KMS-11 (cell line): Measurements from ENCODE around the gene UQCC2.
A peak's percentile ranks its signal among the peaks of the same experiment; 100 is the strongest.

Experiments used
- H2AFZ ChIP-seq: fragments of 200-600 bp; sonication (generic); 2 replicates; pipeline ENCODE4 v1.6.1; 2016; ENCODE audit warnings: antibody characterized with exemption, mixed run types, low read depth
- H3K27ac ChIP-seq: fragments of 200-600 bp; sonication (generic); 2 replicates; pipeline ENCODE4 v1.6.1; 2016; ENCODE audit warnings: mild to moderate bottlenecking, mixed run types
- H3K27me3 ChIP-seq: fragments of 200-600 bp; sonication (generic); 2 replicates; pipeline ENCODE4 v1.6.1; 2017; ENCODE audit warnings: mild to moderate bottlenecking, low read depth, mixed run types, moderate library complexity; ENCODE audit not compliant: insufficient read depth
- H3K36me3 ChIP-seq: fragments of 200-600 bp; sonication (generic); 2 replicates; pipeline ENCODE4 v1.6.1; 2017; ENCODE audit warnings: mild to moderate bottlenecking, mixed run types; ENCODE audit not compliant: insufficient read depth
- H3K4me1 ChIP-seq: fragments of 200-600 bp; sonication (generic); 2 replicates; pipeline ENCODE4 v1.6.1; 2016; ENCODE audit warnings: mild to moderate bottlenecking, low read depth, mixed run types; ENCODE audit not compliant: poor library complexity, severe bottlenecking
- H3K4me2 ChIP-seq: fragments of 200-600 bp; sonication (generic); 2 replicates; pipeline ENCODE4 v1.7.0; 2016; ENCODE audit warnings: mild to moderate bottlenecking, mixed run types
- H3K4me3 ChIP-seq: fragments of 200-600 bp; sonication (generic); IDR thresholded peaks from 2 replicates; pipeline ENCODE4 v1.6.1; 2017; ENCODE audit warnings: low read depth, low read length, mixed read lengths; ENCODE audit not compliant: insufficient read depth
- H3K79me2 ChIP-seq: fragments of 200-600 bp; sonication (generic); 2 replicates; pipeline ENCODE4 v1.6.1; 2016; ENCODE audit warnings: low read depth, mixed run types; ENCODE audit not compliant: insufficient read depth
- H3K9ac ChIP-seq: fragments of 200-600 bp; sonication (generic); 2 replicates; pipeline ENCODE4 v1.6.1; 2016; ENCODE audit warnings: mild to moderate bottlenecking, mixed run types
- H4K20me1 ChIP-seq: fragments of 200-600 bp; sonication (generic); 2 replicates; pipeline ENCODE4 v1.6.1; 2016; ENCODE audit warnings: mild to moderate bottlenecking, mixed run types; ENCODE audit not compliant: insufficient read depth
- CTCF ChIP-seq: fragments of 200-600 bp; sonication (generic); conservative IDR thresholded peaks from 2 replicates; pipeline ENCODE4 v1.6.1; 2017; ENCODE audit warnings: low read depth, mild to moderate bottlenecking, antibody characterized with exemption, low read length, moderate library complexity, mixed read lengths

Gene UQCC2

GRCh38 chr6:33700391-33701050, 11.0 kb downstream of the UQCC2 start:
- Histone ChIP-seq H4K20me1 (no peaks in the 10 kb centered on the region; the same call in 1 of the 2 replicates), H3K4me1 (peaks cover 4% of the 10 kb centered on the region), H3K79me2 (no peaks in the 10 kb centered on the region), H3K4me2 (no peak overlapping the region), H3K4me3 (no peak overlapping the region), H3K27ac (no peak overlapping the region), H3K9ac (no peak overlapping the region), H2AFZ (no peak overlapping the region), H3K27me3 (no peaks in the 10 kb centered on the region), H3K36me3 (no peaks in the 10 kb centered on the region)
- peak; percentile 77 for TF ChIP-seq CTCF

GRCh38 chr6:33699739-33700138, 11.8 kb downstream of the UQCC2 start:
- Histone ChIP-seq H3K27ac (no peak overlapping the region), H3K4me3 (no peak overlapping the region), H3K9ac (no peak overlapping the region), H3K4me2 (no peak overlapping the region), H3K27me3 (no peaks in the 10 kb centered on the region), H4K20me1 (no peaks in the 10 kb centered on the region; the same call in 1 of the 2 replicates), H3K36me3 (no peaks in the 10 kb centered on the region), H3K4me1 (peaks cover 4% of the 10 kb centered on the region), H2AFZ (no peak overlapping the region), H3K79me2 (no peaks in the 10 kb centered on the region)
- TF ChIP-seq CTCF = no peak

- no peak for TF ChIP-seq CTCF
- Histone ChIP-seq H3K36me3 (no peaks in the 10 kb centered on the region), H3K9ac (no peak overlapping the region), H3K27me3 (no peaks in the 10 kb centered on the region), H3K4me1 (peaks cover 4% of the 10 kb centered on the region), H3K27ac (no peak overlapping the region), H4K20me1 (no peaks in the 10 kb centered on the region; the same call in 1 of the 2 replicates), H3K79me2 (no peaks in the 10 kb centered on the region), H2AFZ (no peak overlapping the region), H3K4me3 (no peak overlapping the region), H3K4me2 (no peak overlapping the region)
These were observed 12.4 kb downstream of the UQCC2 start for GRCh38 chr6:33699131-33699530.

GRCh38 chr6:33698494-33698893, 13.0 kb downstream of the UQCC2 start:
- Histone ChIP-seq H3K4me2 (no peak overlapping the region), H2AFZ (no peak overlapping the region), H4K20me1 (no peaks in the 10 kb centered on the region; the same call in 1 of the 2 replicates), H3K4me1 (peaks cover 4% of the 10 kb centered on the region), H3K4me3 (no peak overlapping the region), H3K36me3 (no peaks in the 10 kb centered on the region), H3K27me3 (no peaks in the 10 kb centered on the region), H3K9ac (no peak overlapping the region), H3K27ac (no peak overlapping the region), H3K79me2 (no peaks in the 10 kb centered on the region)
- no peak for TF ChIP-seq CTCF
